ENCODE measurements around the gene ASMT. TPM values are rescaled to one million over a fixed set of nuclear protein-coding genes. Genes with fewer than 3 reads are reported as not detected.

Gene ASMT
- total RNA-seq, 1 experiment from 2014 or later = not detected

DNA sequence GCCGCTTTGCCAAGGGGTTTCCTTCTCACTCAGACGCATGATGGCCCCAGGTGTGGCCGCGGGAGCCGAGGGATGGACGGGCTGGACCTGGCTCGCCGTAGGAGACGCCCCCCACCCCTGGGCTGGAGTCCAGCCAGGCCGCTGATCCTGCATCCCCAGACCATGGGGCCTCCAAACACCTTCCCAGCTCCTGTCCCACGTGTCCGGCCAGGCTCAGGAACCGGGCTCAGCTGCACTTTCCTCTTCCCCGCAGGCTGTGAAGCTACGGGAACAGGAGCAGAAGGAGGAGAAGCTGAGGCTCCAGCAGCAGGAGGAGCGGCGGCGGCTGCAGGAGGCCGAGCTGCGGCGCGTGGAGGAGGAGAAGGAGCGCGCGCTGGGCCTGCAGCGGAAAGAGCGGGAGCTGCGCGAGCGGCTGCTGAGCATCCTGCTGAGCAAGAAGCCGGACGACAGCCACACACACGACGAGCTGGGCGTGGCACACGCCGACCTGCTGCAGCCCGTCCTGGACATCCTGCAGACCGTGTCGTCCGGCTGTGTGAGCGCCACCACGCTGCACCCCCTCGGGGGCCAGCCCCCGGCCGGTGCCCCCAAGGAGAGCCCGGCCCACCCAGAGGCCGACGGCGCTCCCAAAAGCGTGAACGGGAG, 14.3 kb upstream of the ASMT start:
- H3K9me3 Mint-ChIP-seq (ENCODE audit: low read depth, unreplicated experiment) = no peaks in the 10 kb centered on the region
- CTCF ChIA-PET = no interaction called here
- H3K36me3 Mint-ChIP-seq (ENCODE audit: insufficient read depth, unreplicated experiment) = peaks cover 45% of the 10 kb centered on the region
- H3K27ac Mint-ChIP-seq (ENCODE audit: unreplicated experiment) = no peak overlapping the region
- no peak for DNase-seq
- TF ChIP-seq, protein P1, sequence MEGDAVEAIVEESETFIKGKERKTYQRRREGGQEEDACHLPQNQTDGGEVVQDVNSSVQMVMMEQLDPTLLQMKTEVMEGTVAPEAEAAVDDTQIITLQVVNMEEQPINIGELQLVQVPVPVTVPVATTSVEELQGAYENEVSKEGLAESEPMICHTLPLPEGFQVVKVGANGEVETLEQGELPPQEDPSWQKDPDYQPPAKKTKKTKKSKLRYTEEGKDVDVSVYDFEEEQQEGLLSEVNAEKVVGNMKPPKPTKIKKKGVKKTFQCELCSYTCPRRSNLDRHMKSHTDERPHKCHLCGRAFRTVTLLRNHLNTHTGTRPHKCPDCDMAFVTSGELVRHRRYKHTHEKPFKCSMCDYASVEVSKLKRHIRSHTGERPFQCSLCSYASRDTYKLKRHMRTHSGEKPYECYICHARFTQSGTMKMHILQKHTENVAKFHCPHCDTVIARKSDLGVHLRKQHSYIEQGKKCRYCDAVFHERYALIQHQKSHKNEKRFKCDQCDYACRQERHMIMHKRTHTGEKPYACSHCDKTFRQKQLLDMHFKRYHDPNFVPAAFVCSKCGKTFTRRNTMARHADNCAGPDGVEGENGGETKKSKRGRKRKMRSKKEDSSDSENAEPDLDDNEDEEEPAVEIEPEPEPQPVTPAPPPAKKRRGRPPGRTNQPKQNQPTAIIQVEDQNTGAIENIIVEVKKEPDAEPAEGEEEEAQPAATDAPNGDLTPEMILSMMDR (IDR thresholded peaks at IDR 0.05; ENCODE audit: unreplicated experiment) = no peak
- no peaks in the 10 kb centered on the region for H3K27me3 Mint-ChIP-seq (ENCODE audit: unreplicated experiment)
- no peaks in the 10 kb centered on the region for H3K4me1 Mint-ChIP-seq (ENCODE audit: low read depth, unreplicated experiment)
- intact Hi-C loops (cut with micrococcal nuclease; ENCODE audit: unreplicated experiment) = no loop called here
- BruUV-seq (replicated peaks) = no TSS peak
- no peak overlapping the region for H3K4me3 Mint-ChIP-seq (ENCODE audit: low read depth, unreplicated experiment)

DNA sequence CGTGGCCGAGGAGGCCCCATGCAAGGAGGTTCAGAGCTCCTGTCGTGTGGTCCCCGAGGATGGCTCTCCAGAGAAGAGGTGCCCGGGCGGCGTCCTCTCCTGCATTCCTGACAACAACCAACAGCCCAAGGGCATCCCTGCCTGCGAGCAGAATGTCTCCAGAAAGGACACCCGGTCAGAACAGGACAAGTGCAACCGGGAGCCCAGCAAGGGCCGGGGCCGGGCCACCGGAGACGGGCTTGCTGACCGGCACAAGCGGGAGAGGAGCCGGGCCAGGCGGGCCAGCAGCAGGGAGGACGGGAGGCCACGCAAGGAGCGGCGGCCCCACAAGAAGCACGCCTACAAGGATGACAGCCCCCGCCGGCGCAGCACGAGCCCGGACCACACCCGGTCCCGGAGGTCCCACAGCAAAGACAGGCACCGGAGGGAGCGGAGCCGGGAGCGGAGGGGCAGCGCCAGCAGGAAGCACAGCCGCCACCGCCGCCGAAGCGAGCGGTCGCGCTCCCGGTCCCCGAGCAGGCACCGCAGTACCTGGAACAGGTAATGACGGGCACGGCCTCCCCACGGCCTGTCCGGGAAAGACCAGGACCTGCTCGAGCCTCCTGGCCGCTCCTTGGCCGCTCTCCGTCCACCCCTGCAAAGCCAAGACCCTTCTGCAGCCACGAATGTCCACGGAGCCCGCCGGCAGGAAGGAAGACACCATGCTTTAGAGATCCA, 13.7 kb upstream of the ASMT start:
- Mint-ChIP-seq H3K9me3 (ENCODE audit: low read depth, unreplicated experiment) (no peaks in the 10 kb centered on the region), H3K27ac (ENCODE audit: unreplicated experiment) (no peak overlapping the region), H3K4me1 (ENCODE audit: low read depth, unreplicated experiment) (no peaks in the 10 kb centered on the region), H3K36me3 (ENCODE audit: insufficient read depth, unreplicated experiment) (peaks cover 42% of the 10 kb centered on the region), H3K4me3 (ENCODE audit: low read depth, unreplicated experiment) (no peak overlapping the region), H3K27me3 (ENCODE audit: unreplicated experiment) (no peaks in the 10 kb centered on the region)
- intact Hi-C loops (cut with micrococcal nuclease; ENCODE audit: unreplicated experiment) = no loop called here
- CTCF ChIA-PET = no interaction called here
- BruUV-seq (replicated peaks) = no TSS peak
- DNase-seq = no peak
- TF ChIP-seq, protein P1 (IDR thresholded peaks at IDR 0.05; ENCODE audit: unreplicated experiment) = no peak

DNA sequence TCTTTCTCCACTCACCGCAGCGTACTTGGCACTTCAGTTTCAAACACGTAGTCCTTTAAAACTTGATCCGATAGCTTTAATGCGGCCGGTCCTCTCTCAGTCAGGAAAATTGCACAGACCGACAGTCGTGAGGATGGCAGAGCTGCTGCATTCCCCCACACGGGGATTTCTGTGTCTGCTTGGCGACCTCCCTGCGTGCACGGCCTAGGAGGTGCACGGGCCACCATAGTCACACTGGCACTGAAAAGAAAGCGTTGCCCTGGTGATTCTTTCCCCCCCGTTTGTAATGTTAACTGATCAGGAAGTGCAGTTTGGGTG, 13.1 kb upstream of the ASMT start:
- CTCF ChIA-PET = no interaction called here
- TF ChIP-seq, protein P1 (IDR thresholded peaks at IDR 0.05; ENCODE audit: unreplicated experiment) = no peak
- Mint-ChIP-seq H3K27ac (ENCODE audit: unreplicated experiment) (no peak overlapping the region), H3K36me3 (ENCODE audit: insufficient read depth, unreplicated experiment) (peaks cover 42% of the 10 kb centered on the region), H3K4me1 (ENCODE audit: low read depth, unreplicated experiment) (no peaks in the 10 kb centered on the region), H3K27me3 (ENCODE audit: unreplicated experiment) (no peaks in the 10 kb centered on the region), H3K9me3 (ENCODE audit: low read depth, unreplicated experiment) (no peaks in the 10 kb centered on the region), H3K4me3 (ENCODE audit: low read depth, unreplicated experiment) (no peak overlapping the region)
- intact Hi-C loops (cut with micrococcal nuclease; ENCODE audit: unreplicated experiment) = no loop called here
- no TSS peak for BruUV-seq (replicated peaks)
- no peak for DNase-seq

DNA sequence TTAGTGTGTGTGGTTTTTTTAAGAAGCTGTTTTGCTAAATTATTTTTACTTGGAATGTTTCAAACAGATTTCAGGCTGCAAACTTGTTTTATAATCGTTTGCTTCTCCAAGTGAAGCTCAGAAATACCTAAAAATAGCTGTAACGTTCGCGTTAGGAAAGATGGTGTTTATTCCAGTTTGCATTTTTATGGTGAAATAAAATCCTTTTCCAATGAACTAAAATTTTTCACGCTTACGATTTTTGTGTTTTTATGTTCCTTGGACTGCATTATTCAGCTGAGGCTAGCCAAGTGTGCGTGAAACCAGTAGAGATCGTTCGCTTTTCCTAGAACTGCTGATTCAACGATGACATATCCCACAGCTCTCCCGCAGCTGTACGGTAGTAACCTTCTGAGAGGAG, 12.6 kb upstream of the ASMT start:
- Mint-ChIP-seq H3K4me3 (ENCODE audit: low read depth, unreplicated experiment) (no peak overlapping the region), H3K4me1 (ENCODE audit: low read depth, unreplicated experiment) (no peaks in the 10 kb centered on the region), H3K27me3 (ENCODE audit: unreplicated experiment) (no peaks in the 10 kb centered on the region), H3K9me3 (ENCODE audit: low read depth, unreplicated experiment) (no peaks in the 10 kb centered on the region), H3K36me3 (ENCODE audit: insufficient read depth, unreplicated experiment) (peaks cover 42% of the 10 kb centered on the region), H3K27ac (ENCODE audit: unreplicated experiment) (no peak overlapping the region)
- CTCF ChIA-PET = no interaction called here
- no peak for DNase-seq
- BruUV-seq (replicated peaks) = no TSS peak
- intact Hi-C loops (cut with micrococcal nuclease; ENCODE audit: unreplicated experiment) = no loop called here
- TF ChIP-seq, protein P1 (IDR thresholded peaks at IDR 0.05; ENCODE audit: unreplicated experiment) = no peak

Measured in Calu3 (cell line).